ENCODE data around the gene JAZF1. TPM values are rescaled to one million over a fixed set of nuclear protein-coding genes. Genes with fewer than 3 reads are reported as not detected.

Gene JAZF1
- total and polyA plus RNA-seq, 12 donors: 6.9 to 42.3 (median 30.0) TPM

GRCh38 chr7:27942711-27943110 lies 237.9 kb downstream of the JAZF1 start:
- intact Hi-C loops (cut with DNase I): loop anchor here in 1 of 10 donors (10.0 kb wide), 1 partner anchor 62 kb away; no protein-coding TSS in a partner anchor

GRCh38 chr7:27941522-27941921 lies 239.1 kb downstream of the JAZF1 start:
- no peaks in the 10 kb centered on the region for H3K27me3 ChIP-seq
- intact Hi-C loops (cut with DNase I): loop anchor here in 1 of 10 donors (10.0 kb wide), 1 partner anchor 63 kb away; no protein-coding TSS in a partner anchor
- H3K4me3 ChIP-seq: no peak overlapping the region
- ATAC-seq (no peak), DNase-seq (no peak)
- H3K4me1 ChIP-seq: peaks cover 0 to 53% (median 15%) of the 10 kb centered on the region in 9 donors
- H3K27ac ChIP-seq: no peak overlapping the region
- no peak for TF ChIP-seq CTCF (IDR thresholded peaks at IDR 0.05)
- WGBS, 2 donors: 65 to 87% methylated on average over 2 of the region's 2 CpGs
- peaks cover 0 to 4% (median 0%) of the 10 kb centered on the region in 11 donors for H3K9me3 ChIP-seq
- H3K36me3 ChIP-seq: no peaks in the 10 kb centered on the region

More at GRCh38 chr7:27942711-27943110, 237.9 kb downstream of the JAZF1 start:
- no peak for TF ChIP-seq CTCF (IDR thresholded peaks at IDR 0.05)
- no peak for DNase-seq
- Histone ChIP-seq H3K4me3 (no peak overlapping the region), H3K27ac (no peak overlapping the region), H3K4me1 (peaks cover 0 to 65% (median 25%) of the 10 kb centered on the region in 9 donors), H3K36me3 (no peaks in the 10 kb centered on the region), H3K9me3 (peaks cover 0 to 4% (median 0%) of the 10 kb centered on the region in 11 donors), H3K27me3 (no peaks in the 10 kb centered on the region)
- 96 to 97% methylated on average over 8 of the region's 8 CpGs for WGBS, 2 donors
- no peak for ATAC-seq

- intact Hi-C loops (cut with DNase I): loop anchor here in 1 of 10 donors (10.0 kb wide), 1 partner anchor 64 kb away; no protein-coding TSS in a partner anchor
- Histone ChIP-seq H3K4me3 (no peak overlapping the region), H3K27me3 (no peaks in the 10 kb centered on the region), H3K9me3 (peaks cover 0 to 4% (median 0%) of the 10 kb centered on the region in 11 donors), H3K36me3 (no peaks in the 10 kb centered on the region), H3K4me1 (peaks cover 0 to 45% (median 14%) of the 10 kb centered on the region in 9 donors), H3K27ac (no peak overlapping the region)
- ATAC-seq: peak in 1 of 8 donors; percentile 11
- TF ChIP-seq CTCF (IDR thresholded peaks at IDR 0.05): no peak
- DNase-seq: no peak
- WGBS, 2 donors: 80 to 82% methylated on average over 9 of the region's 9 CpGs
Observed at GRCh38 chr7:27940341-27940740, 240.3 kb downstream of the JAZF1 start.

GRCh38 chr7:27939893-27940292 lies 240.7 kb downstream of the JAZF1 start:
- Histone ChIP-seq H3K27me3 (no peaks in the 10 kb centered on the region), H3K4me3 (no peak overlapping the region), H3K27ac (no peak overlapping the region), H3K4me1 (peaks cover 0 to 40% (median 13%) of the 10 kb centered on the region in 9 donors), H3K9me3 (peaks cover 0 to 4% (median 0%) of the 10 kb centered on the region in 11 donors), H3K36me3 (no peaks in the 10 kb centered on the region)
- WGBS, 2 donors: 69 to 82% methylated on average over 10 of the region's 10 CpGs
- TF ChIP-seq CTCF (IDR thresholded peaks at IDR 0.05): no peak
- DNase-seq (no peak), ATAC-seq (peak in 5 of 8 donors; percentile 16 to 57 (median 39))
- intact Hi-C loops (cut with DNase I): loop anchor here in 1 of 10 donors (10.0 kb wide), 1 partner anchor 65 kb away; no protein-coding TSS in a partner anchor
